SH-SY5Y (cell line): Measurements from ENCODE around the gene ARFGAP3.

Source experiments
- GATA2 ChIP-seq: IDR thresholded peaks from 2 replicates; pipeline ENCODE4 v1.6.1; 2011; ENCODE audit warnings: mild to moderate bottlenecking, low read depth, low read length
- GATA3 ChIP-seq: IDR thresholded peaks from 2 replicates; pipeline ENCODE4 v1.6.1; 2011; ENCODE audit warnings: low read depth, mild to moderate bottlenecking, low read length, moderate library complexity

DNA sequence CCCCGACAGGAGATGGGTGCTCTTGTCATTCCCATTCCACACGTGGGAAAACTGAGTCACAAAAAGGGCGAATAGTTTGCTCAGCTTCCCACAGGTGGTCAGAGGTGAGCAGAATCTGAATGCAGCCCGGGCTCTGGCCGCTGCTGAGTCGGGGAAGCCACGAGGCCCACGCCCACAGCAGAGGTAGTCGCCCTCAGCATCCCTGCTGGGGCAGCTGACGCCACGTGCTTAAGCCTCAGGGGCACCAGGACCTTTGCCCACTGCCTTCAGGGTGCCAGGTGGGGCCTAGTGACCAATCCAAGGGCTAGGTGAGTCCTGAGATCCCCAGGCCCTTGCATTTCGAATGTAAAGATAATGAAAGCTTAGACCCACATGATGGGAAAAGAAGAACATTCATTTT, 24.2 kb upstream of the ARFGAP3 start:
- TF ChIP-seq GATA3 (no peak), GATA2 (no peak)
